Ascending aorta (tissue), 2 donors: ENCODE measurements around the gene UBL7. TPM values are rescaled to one million over a fixed set of nuclear protein-coding genes. Genes with fewer than 3 reads are reported as not detected.

Source experiments
- DNase-seq, 2 donors: peaks; one replicate each; pipeline ENCODE4 v3.0.0-alpha.2; 2019; ENCODE audit warnings: low spot score in 2 of 2
- H3K27ac ChIP-seq, 2 donors: fragments of 200-600 bp; sonication (generic); one replicate each; pipeline ENCODE4 v1.5.1; 2016 to 2017; ENCODE audit warnings: mild to moderate bottlenecking in 1 of 2
- H3K27me3 ChIP-seq: fragments of 200-600 bp; sonication (generic); one replicate; pipeline ENCODE4 v1.5.1; 2017
- H3K36me3 ChIP-seq, 2 donors: fragments of 200-600 bp; sonication (generic); one replicate each; pipeline ENCODE4 v1.5.1; 2016
- H3K4me1 ChIP-seq, 2 donors: fragments of 200-600 bp; sonication (generic); one replicate each; pipeline ENCODE4 v1.5.1; 2016 to 2017; ENCODE audit warnings: mild to moderate bottlenecking in 1 of 2
- H3K4me3 ChIP-seq, 2 donors: fragments of 200-600 bp; sonication (generic); one replicate each; pipeline ENCODE4 v1.5.1; 2016 to 2017; ENCODE audit warnings: mild to moderate bottlenecking in 1 of 2
- H3K9me3 ChIP-seq, 2 donors: fragments of 200-600 bp; sonication (generic); one replicate each; pipeline ENCODE4 v1.5.1; 2016
- intact Hi-C: fragments of 100-400 bp; cut with DNase I; formaldehyde crosslinking; loops from one replicate; pipeline ENCODE4 v1.15.1; 2023
- total RNA-seq: library from RNA; depleted of rRNA; stranded (reverse); fragments of >200 nt; gene quantifications from one replicate; pipeline ENCODE4 v1.1.0, GENCODE V29; 2016
- TF ChIP-seq, protein P1 (sequence below), 3 experiments: fragments of 200-600 bp in 2 of 3; fragments of 450-650 bp in 1 of 3; sonication (generic) in 2 of 3; IDR thresholded peaks; one replicate each; pipeline ENCODE4 v1.5.1; 2016 to 2019; ENCODE audit warnings: antibody characterized with exemption in 3 of 3, mild to moderate bottlenecking in 1 of 3, moderate library complexity in 1 of 3

Gene UBL7
- total RNA-seq, 1 donor from 2014 or later = 63.4 TPM

DNA sequence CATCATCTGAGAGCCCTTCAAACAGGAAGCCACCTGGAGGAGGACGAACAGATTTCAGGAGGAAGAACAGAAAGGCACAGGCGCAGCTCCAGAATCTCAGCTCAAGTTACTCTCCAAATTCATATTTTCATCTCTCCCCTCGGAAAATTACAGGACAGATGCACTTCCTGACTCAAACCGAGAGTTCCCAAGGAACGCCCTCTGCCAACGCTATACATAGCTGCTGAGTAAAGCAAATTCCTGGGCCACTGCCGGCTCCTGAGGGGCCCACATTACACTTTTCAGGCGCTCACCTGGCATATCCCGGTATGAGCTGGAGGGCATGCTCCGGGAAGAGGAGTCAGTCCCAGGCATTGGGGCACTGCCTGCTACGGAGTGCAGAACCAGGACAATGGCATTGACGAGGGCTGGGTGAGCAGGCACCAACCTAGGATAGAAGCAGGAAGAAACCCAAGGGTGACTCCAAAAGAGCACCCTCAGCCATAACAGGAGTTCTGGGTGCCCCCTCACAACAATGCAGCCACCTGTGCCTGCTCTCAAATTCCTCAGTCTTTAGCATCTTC is 11.2 kb downstream of the UBL7 start:
- TF ChIP-seq, protein P1, sequence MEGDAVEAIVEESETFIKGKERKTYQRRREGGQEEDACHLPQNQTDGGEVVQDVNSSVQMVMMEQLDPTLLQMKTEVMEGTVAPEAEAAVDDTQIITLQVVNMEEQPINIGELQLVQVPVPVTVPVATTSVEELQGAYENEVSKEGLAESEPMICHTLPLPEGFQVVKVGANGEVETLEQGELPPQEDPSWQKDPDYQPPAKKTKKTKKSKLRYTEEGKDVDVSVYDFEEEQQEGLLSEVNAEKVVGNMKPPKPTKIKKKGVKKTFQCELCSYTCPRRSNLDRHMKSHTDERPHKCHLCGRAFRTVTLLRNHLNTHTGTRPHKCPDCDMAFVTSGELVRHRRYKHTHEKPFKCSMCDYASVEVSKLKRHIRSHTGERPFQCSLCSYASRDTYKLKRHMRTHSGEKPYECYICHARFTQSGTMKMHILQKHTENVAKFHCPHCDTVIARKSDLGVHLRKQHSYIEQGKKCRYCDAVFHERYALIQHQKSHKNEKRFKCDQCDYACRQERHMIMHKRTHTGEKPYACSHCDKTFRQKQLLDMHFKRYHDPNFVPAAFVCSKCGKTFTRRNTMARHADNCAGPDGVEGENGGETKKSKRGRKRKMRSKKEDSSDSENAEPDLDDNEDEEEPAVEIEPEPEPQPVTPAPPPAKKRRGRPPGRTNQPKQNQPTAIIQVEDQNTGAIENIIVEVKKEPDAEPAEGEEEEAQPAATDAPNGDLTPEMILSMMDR (IDR thresholded peaks at IDR 0.05) = no peak
- intact Hi-C loops = no loop called here
- no peaks in the 10 kb centered on the region for H3K27me3 ChIP-seq

DNA sequence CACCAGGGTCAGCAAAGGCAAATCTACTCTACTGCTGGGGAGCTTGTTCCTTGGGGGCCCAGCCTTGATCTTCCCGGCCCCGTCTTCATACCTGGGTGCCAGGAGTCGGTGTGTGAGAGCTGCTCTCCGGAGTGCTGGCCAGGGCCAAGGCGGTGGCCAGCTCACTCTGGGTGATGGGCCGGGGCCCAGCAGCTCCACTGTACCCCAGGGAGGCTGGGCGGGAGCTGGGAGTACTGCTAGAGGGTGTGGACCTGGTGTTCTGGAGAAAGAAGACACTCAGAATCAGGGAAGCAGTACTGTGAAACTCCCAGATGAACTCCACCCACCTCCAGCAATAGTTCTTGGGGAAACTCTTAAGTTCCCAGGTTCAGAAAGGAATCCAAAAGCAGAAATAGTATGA is 11.9 kb downstream of the UBL7 start:
- intact Hi-C loops = no loop called here
- TF ChIP-seq, protein P1 (IDR thresholded peaks at IDR 0.05) = no peak
- no peaks in the 10 kb centered on the region for H3K4me1 ChIP-seq
- no peaks in the 10 kb centered on the region for H3K27me3 ChIP-seq
- no peak overlapping the region for H3K4me3 ChIP-seq
- H3K9me3 ChIP-seq = no peaks in the 10 kb centered on the region
- no peak for DNase-seq
- no peak overlapping the region for H3K27ac ChIP-seq
- peaks cover 58 to 85% of the 10 kb centered on the region in 2 donors for H3K36me3 ChIP-seq

More for the DNA sequence above, 11.2 kb downstream of the UBL7 start:
- Histone ChIP-seq H3K27ac (no peak overlapping the region), H3K4me1 (no peaks in the 10 kb centered on the region), H3K9me3 (no peaks in the 10 kb centered on the region), H3K36me3 (peaks cover 62 to 92% of the 10 kb centered on the region in 2 donors), H3K4me3 (no peak overlapping the region)
- DNase-seq = no peak

DNA sequence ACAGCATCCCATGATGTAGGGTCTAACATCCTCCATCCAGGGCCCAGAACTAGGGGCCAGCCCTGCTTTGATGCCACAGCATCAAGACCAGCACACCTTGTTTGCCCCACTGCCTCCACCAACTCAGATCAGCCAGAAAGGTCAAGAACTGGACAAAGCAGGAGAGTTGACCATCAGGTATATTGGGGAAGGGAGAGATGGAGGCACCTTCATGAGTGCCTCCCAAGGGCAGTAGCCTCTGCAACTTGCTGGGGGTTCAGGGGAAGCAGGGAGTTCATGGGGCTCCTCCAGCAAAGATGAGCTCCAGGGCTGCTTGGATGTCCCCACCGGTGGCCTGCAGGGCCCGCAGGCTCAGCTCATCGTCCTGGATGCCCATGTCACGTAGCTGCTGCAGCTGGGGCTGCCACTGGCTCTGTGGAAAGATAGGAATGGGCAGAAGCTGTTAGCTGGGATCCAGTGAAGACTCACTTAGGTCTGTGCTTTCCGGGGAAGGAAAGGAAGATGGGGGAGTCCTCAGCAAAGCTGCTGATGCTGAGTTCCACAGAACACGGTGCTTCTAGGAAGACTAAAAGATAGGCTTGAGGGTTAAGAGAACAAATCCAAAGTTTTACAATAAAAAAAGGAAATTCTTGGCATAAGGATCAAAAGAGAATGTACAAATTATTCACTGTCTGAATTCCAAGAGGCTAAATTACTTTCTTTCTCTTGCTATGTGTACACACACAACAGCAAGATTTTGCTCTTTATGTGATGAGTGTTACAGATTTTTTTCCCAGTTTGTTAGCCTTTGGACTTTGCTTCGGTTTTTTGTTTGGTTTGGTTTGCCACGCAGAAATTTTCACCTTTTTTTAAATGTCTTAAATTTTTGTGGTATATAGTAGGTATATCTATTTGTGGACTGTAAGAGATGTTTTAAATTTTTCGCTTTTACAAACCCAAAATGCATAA is 14.9 kb downstream of the UBL7 start:
- Histone ChIP-seq H3K9me3 (no peaks in the 10 kb centered on the region), H3K27ac (no peak overlapping the region), H3K4me1 (no peaks in the 10 kb centered on the region), H3K27me3 (no peaks in the 10 kb centered on the region), H3K36me3 (peaks cover 50 to 59% of the 10 kb centered on the region in 2 donors), H3K4me3 (no peak overlapping the region)
- intact Hi-C loops = no loop called here
- no peak for DNase-seq
- TF ChIP-seq, protein P1 (IDR thresholded peaks at IDR 0.05) = no peak

DNA sequence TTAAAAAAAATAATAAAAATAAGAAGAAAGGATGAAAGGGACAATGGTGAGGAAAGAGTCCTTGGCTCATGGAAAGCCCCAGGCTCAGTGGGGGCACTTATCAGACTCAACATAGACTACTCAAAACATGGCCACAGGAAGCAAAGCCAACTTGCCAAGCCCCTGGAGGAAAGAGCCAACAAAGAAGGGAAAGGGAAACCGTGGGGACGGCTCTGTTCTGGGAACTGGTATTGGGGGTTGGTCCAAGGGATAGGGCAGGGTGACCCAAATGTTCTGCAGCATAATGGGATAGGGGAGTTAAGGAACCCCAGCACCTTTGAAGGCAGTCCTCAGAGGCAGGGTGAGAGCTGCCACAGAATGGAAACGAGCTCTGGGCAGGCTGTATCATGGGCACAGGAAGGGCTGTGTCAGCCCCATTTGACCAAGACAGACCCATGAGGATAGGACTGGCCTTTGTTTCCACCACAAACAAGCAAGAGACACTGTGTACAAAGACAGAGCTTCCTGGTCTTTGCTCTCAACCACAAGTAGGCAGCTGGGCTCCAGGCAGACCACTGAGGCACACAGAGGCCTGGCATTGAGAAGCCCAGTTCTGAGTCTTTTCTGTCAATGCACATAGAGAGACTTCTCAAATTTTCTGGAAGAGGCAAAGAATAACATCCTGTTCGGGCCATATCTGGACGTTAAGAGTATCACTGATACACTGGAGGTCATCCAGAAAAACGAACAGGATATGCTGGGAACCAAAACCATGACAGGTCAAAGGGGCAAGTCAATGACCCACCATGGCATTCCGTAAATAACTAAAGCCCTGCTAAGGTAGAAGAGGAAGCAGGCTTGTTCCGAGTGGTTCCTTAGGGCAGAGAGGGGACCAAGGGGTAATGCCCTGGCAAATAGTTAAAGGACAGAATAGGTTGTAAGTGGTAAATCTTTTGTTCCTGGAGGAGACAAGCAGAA is 16.6 kb downstream of the UBL7 start:
- Histone ChIP-seq H3K4me3 (no peak overlapping the region), H3K9me3 (no peaks in the 10 kb centered on the region), H3K27ac (no peak overlapping the region), H3K4me1 (no peaks in the 10 kb centered on the region), H3K36me3 (peaks cover 37 to 42% of the 10 kb centered on the region in 2 donors), H3K27me3 (no peaks in the 10 kb centered on the region)
- TF ChIP-seq, protein P1 (IDR thresholded peaks at IDR 0.05) = no peak
- intact Hi-C loops = no loop called here
- DNase-seq = no peak

DNA sequence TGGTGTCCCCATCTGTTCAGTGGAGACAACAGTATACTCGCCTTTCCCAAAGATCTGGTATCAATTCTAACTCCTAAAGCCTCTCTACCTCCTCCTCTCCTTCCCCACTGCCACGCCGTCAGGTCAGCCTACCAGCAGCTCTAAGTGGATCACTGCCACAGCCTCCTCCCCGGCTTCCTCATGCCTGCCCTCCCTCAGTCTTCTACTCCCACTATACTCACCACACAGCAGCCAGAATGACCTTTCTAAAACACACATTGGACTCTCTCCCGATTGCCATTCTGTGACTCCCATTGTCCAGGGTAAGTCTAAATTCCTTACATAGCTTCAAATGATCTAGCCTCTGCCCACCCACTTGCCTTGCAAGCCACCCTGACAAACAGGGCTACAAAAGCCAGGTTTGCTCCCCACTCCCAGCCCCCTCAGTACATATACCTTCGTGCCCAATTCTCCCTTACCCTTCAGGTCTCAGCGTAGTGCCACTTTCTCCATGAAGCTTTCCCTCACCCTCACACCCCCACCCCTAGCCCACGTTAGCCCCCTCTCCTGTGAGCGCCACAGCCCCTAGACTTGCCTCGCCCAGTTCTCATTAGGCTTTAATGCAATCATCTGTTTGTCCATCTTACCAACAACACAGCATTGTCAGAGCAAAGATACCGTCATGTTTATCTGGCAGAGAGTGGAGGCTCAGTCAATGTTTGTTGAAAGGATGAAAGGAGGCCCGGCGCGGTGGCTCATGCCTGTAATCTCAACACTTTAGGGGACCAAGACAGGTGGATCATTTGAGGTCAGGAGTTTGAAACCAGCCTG is 17.7 kb downstream of the UBL7 start:
- intact Hi-C loops = no loop called here
- no peaks in the 10 kb centered on the region for H3K4me1 ChIP-seq

More for the DNA sequence above, 17.7 kb downstream of the UBL7 start:
- Histone ChIP-seq H3K27ac (no peak overlapping the region), H3K36me3 (peaks cover 27 to 31% of the 10 kb centered on the region in 2 donors), H3K4me3 (no peak overlapping the region), H3K27me3 (no peaks in the 10 kb centered on the region), H3K9me3 (no peaks in the 10 kb centered on the region)
- TF ChIP-seq, protein P1 (IDR thresholded peaks at IDR 0.05) = no peak
- no peak for DNase-seq
